Subcutaneous adipose tissue (tissue), 4 donors: Measurements from ENCODE around the gene ANKS1B. TPM values are rescaled to one million over a fixed set of nuclear protein-coding genes. Genes with fewer than 3 reads are reported as not detected.

Source experiments
- total RNA-seq, 4 donors: library from RNA; depleted of rRNA; stranded (reverse); fragments of >200 nt; gene quantifications; one replicate each; pipeline ENCODE4 v1.1.0, GENCODE V29; 2016
- TF ChIP-seq, protein P1 (sequence below): fragments of 450-650 bp; IDR thresholded peaks from one replicate; pipeline ENCODE4 v1.5.1; 2016; ENCODE audit warnings: low read depth, mild to moderate bottlenecking, control low read depth, antibody characterized with exemption, moderate library complexity

ANKS1B gene
- total RNA-seq, 4 donors from 2014 or later, result 4.5 to 15.4 (median 10.1) TPM

DNA sequence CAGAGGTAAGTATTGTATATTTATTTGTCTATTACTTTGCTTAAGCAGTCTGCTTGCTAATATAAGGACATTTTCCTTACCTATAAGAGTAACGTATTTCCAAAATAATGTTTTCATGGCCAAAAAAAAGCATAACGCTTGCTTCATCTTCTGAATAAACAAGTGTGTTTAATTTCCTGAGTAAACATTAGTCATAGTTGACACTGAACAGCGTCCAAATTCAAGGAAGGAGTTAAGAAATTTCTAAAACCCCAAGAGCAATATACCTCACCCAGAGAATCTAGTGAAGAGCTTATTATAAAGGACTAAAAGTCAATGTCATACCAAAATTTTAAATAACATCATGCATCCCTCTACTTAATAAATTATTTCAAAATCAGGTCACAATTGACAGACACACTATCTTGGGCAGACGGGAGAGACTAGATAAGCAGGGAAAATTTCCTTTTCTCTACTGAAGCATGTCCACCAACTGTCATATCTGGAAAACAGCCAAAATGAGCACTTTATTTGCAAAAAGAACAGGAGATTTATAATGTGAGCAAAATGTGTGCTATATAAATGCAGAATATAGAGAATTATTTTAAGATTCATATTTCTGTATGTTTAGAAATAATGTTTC is 25.1 kb downstream of the ANKS1B start:
- TF ChIP-seq, protein P1, sequence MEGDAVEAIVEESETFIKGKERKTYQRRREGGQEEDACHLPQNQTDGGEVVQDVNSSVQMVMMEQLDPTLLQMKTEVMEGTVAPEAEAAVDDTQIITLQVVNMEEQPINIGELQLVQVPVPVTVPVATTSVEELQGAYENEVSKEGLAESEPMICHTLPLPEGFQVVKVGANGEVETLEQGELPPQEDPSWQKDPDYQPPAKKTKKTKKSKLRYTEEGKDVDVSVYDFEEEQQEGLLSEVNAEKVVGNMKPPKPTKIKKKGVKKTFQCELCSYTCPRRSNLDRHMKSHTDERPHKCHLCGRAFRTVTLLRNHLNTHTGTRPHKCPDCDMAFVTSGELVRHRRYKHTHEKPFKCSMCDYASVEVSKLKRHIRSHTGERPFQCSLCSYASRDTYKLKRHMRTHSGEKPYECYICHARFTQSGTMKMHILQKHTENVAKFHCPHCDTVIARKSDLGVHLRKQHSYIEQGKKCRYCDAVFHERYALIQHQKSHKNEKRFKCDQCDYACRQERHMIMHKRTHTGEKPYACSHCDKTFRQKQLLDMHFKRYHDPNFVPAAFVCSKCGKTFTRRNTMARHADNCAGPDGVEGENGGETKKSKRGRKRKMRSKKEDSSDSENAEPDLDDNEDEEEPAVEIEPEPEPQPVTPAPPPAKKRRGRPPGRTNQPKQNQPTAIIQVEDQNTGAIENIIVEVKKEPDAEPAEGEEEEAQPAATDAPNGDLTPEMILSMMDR, result no peak

DNA sequence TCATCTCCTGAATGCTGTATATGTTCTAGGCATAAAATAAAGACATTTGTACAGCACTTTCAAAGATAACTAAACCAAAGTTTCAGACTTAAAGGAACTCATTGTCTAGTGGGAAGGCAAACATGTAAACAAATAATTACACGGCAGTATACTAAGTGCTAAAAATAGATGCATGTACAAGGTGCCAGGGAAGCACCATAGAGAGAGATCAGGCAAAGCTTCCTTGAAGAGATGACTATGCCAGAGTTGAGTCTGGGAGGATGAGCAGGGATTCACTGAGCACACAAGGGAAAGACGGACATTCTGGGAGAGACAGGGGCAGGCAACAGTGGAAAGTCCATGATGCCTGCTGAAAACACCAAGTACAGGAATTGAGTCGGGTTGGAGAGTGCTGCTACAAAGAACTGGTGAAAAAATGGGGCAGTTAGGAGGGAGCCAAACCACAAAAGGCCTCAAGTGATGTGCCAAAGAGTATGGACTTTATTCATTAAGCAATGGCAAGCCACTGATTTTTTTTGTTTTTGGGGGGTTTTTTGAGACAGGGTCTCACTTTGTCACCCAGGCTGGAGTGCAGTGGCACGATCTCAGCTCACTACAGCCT is 26.8 kb downstream of the ANKS1B start:
- TF ChIP-seq, protein P1, result no peak

DNA sequence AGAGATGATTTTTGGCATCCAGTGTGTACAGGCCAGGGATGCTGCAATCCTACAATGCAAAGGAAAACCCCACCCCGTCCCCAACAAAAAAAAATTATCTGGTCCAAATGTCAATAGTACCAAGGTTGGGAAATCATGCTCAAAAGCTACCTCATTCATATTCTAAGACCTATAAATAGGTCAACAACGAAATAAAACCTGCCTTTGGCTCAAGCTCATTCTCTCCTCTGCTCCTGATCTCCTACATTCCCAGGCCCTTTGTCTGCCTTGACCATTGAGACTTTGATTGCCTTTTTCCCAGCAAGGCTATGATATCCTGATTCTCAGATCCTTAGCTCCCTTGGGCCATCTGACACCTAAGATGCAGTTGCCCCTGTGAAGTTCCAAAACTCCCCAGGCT is 30.0 kb downstream of the ANKS1B start:
- TF ChIP-seq, protein P1, result no peak

DNA sequence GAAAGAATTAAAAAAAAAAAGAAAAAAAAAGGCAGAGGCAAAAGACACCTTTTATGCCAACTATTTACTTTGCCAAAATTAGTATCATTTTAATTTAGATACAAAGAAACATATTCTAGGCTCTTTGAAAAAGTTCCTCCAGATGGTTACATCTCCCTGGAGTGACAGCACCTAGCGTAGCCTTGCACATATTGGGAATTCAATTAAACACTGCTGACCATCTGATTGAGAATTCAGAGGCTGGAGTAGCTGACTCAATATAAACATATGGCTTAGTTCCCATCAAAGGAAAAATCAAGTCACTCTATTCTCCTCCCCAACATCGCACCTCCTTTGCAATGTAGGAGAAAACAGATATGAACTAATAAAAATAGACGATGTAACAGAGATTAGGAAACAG is 36.4 kb downstream of the ANKS1B start:
- TF ChIP-seq, protein P1, result no peak

DNA sequence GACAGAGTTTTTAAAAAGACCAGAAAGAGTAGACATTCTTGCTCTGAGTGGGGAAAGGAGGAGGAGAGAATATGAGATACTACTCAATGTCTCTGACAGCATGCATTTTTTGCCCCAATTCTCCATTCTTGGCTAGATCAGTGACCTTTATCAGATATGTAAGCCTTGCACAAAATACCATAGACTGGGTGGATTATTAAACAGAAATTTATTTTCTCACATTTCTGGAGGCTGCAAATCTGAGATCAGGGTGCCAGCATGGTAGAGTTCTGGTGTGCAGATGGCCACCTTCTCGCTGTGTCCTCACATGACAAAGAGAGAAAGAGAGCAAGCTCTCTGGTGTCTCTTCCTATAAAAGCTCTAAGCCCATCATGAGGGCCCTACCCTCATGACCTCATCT is 38.6 kb downstream of the ANKS1B start:
- TF ChIP-seq, protein P1, result no peak

DNA sequence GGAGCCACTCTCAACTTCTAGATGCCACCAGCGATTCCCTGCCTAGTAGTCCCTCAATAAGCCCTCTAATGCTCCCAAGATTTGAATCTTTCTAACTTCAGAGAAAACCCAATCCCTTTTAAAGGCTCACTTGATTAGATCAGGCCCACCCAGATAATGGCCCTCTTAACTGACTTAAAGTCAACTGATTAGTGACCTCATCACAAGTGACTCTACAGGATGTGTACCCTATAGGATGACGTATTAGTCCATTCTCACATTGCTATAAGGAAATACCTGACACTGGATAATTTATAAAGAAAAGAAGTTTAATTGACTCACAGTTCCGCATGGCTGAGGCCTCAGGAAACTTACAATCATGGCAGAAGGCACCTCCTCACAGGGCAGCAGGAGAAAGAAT is 49.1 kb downstream of the ANKS1B start:
- TF ChIP-seq, protein P1, result no peak

DNA sequence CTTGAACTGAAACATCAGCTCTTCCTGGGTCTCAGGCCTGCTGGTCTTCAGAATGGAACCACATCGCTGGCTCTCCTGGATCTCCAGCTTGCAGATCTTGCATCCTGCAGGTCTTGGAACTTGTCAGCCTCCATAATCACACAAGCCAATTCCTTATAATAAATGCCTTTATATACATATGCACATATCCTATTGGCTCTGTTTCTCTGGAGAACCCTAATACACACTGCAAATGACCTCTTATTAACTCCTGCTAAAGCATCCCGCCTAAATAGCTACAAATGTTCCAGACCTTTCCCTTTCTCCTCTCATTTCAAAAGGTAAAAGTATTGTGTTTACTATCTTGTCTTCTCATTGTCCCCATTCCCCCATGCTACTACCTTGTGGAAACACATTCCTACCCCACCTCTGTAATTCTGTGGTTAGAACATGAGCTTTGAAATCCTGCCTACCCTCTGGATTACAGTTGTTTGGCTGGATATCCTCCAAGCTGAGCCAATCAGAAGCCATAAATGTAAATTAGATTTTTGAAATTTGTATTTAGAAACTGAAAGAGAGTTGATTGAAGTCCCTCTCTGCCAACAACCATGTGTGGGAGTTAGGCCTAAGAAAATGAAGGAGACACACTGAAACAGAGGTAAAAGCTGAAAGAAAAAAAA is 58.1 kb downstream of the ANKS1B start:
- TF ChIP-seq, protein P1, result no peak
